ENCODE results near the gene CALN1. TPM values are rescaled to one million over a fixed set of nuclear protein-coding genes. Genes with fewer than 3 reads are reported as not detected.
"Not testable (repeated sequence)": the region's sequence is repeated elsewhere in the genome, so short reads cannot be mapped to it uniquely, and the experiment has no call there.

The CALN1 gene
- not detected for total RNA-seq
- long read RNA-seq, result 0 reads

DNA sequence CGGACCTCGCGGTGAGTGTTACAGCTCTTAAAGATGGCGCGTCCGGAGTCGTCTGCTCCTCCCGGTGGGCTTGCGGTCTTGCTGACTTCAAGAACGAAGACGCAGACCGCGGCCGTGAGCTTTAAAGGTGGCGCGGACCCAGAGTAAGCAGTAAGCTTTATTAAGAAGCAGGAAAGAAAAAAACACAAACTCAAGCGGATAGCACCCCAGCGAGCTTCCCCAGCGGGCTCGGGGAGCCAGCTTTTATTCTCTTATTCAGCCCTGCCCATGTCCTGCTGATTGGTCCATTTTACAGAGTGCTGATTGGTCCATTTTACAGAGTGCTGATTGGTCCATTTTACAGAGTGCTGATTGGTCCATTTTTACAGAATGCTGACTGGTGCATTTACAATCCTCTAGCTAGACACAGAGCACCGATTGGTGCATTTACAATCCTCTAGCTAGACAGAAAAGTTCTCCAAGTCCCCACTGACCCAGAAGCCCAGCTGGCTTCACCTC lies at the start of gene CALN1:
TSS of gene CALN1 (minus strand) at position 218 of the 498 bp plus-strand sequence.
- intact Hi-C loops (cut with DNase I); DNase-seq; ATAC-seq: not testable (repeated sequence)

DNA sequence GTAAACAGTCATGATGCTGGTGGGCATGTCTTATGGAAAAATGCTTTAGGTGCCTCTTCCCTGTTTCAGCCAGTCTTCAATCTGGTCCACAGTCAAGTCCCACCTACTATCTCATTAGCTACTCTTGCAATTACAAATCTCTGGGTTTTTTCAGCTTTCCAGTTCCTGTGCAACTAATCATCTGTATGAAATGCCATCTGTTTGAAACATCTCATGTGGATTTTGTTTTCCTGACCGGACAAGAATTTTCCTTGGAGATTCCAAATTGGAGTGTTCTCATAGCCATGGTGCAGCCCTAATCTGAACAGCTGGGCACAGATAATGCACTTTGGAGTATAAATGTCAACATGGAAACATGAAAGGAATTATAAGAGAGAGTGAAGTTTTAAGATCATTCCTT lies 41.3 kb upstream of the CALN1 start:
- no peak for DNase-seq
- intact Hi-C loops (cut with DNase I), result no loop called here
- ATAC-seq, result no peak

DNA sequence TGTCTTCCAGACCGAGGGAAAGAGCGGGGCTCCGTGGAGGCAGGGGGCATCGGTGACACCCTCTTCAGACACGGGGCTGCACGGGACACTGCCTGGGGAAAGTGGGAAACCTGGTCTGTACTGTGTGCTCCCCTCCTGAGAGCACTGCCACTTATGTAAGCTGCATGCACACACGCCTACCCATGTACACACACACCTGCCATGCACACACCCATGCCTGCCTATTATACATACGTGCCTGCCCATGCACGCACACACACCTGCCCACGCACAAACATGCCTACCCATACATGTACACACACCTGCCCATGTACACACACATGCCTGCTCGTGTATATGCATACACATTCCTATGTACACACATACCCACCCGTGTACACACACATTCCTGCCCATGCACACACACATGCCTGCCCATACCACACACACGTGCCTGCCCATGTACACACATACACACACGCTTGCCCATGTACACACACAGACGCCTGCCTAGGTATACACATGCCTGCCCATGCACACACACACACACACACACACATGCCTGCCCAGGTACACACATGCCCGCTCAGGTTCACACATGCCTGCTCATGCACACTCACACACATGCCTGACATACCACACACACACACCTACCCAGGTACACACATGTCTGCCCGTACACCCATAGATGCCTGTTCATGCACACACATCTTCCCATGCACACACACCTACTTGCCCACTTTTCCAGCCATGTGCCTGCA lies 35.5 kb upstream of the CALN1 start:
- intact Hi-C loops (cut with DNase I), result no loop called here
- DNase-seq (no peak), ATAC-seq (no peak)

DNA sequence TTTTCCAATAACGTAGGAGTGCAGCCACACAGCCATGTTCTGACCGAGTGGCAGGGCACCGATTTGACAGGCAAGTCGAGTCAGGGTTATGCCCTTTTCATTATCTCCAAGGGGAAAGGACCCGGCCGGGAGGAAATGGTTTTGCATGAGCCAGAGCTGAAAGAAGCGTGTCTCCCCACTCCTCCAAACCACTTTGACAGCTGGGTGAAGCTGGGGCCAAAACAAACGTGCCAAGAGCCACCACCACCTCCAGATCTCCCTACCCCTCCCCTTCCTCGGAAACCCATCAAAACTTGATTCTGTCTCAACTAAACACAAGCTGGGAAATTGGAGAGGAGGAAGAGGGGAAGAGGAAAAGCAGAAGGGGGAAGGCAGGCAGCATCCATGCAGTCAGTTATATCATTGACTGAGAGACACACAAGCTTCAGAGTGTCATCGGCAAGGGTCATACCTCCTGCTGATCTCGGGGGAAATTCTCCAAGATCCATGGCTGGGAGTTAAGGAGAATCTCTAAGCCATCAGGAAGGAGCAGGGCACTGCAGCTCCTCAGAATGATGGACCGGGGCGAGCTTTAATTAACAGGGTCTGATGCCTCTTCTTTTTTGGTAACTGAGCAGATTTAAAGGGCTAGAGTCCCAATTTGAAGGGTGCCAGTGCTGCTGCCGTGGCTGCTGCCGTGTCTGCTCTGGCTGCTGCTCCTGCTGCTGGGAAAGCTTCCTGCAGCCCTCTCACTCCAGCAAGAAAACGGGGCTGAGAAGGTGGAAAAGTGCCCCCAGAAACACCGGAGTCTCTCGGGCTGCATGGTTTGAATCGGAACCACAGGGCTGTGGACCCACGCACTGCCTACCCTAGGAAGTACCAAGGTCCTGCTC lies 34.7 kb upstream of the CALN1 start:
- no peak for DNase-seq
- intact Hi-C loops (cut with DNase I), result no loop called here
- ATAC-seq, result no peak

DNA sequence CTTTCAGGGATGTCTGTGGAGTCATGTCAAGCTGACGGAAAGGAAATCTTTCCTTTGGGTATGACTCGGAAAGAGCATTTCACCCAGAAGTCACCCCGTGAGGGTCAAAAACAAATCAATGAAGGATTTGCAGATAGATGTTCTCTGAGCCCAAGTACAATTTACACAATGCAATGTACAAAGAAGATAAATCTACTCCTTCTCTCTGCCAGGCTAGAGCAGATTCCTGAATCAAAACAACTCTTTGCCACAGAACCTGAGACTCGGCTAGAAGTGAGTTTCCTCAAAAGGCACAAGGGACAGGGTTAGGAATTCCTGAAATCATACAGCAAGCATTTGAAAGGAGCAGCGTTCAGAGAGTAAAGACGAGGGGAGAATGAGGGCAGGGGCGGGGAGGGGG lies 34.0 kb upstream of the CALN1 start:
- intact Hi-C loops (cut with DNase I), result no loop called here
- no peak for DNase-seq
- no peak for ATAC-seq

DNA sequence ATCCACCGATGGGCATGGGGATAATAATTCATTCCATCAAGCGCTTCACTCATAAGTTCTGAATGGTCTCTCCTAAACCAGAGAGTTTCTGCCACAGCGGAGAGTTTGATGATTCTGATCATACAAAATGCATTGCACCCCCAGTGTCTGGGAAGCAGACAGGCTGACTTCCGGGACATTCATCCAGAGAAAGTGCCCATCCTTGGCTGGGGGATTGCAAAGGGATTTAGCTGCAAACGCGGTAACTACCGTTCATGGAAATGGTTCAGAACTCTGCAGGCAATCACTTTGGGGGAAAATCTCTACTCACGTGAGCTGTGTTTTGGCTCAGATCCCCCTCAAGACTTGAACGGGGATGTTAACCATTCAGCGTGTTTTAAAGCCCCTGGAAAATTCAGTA lies 33.4 kb upstream of the CALN1 start:
- intact Hi-C loops (cut with DNase I), result no loop called here
- ATAC-seq (no peak), DNase-seq (no peak)

DNA sequence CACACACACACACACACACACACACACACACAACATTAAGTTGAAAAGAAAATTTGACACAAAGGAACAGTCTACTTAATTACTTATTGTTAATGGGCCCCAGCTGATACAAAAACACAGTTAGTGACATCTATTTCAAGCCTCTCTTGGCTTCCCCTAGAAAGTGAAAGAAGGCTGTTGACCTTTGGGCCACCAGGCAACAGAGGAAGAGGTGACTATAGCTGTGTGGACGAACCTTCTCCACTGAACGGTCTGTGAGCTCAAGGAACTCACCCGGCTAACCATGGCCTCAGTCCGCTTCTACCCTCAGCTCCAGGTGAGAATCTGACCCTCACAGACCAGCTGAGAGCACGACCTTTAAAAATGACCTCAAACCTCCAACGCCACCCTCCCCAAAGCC lies 32.9 kb upstream of the CALN1 start:
- ATAC-seq, result no peak
- intact Hi-C loops (cut with DNase I), result no loop called here

DNA sequence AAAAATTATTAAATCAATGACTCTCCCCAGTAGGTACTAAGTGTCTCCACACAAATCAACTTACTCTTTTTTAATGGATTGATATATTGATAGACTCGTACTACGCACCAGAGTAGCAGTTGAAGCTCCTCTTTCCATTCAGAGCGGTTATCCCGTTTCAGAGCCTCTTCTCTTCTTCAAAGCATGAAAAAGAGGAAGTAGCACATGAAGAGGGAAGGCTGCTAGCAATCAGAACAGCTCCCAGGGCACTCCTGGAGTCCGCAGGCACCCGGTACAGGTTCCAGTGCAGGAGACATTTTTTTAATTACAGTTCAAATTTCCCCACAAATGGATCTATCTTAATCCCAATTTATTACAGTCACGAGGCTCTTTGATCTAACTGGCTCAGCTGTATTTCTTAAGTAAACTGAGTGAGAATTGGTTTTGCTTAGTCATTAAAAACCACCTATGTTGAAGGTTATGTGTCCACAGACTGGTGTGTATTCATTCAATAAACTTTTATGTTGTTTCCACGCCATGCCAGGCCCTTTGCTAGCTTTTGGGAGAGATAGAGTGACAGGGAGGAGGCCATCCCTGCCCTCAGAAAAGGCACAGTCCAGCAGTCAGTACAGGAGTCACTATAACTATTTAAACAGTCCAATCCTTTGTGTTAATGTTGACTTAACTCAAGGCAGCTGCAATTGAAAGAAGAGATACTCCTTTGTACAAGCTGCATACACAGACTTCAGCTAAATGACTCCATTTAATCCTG lies 32.1 kb upstream of the CALN1 start:
- DNase-seq (no peak), ATAC-seq (no peak)
- intact Hi-C loops (cut with DNase I), result no loop called here

More for the DNA sequence above, 32.9 kb upstream of the CALN1 start:
- no peak for DNase-seq

DNA sequence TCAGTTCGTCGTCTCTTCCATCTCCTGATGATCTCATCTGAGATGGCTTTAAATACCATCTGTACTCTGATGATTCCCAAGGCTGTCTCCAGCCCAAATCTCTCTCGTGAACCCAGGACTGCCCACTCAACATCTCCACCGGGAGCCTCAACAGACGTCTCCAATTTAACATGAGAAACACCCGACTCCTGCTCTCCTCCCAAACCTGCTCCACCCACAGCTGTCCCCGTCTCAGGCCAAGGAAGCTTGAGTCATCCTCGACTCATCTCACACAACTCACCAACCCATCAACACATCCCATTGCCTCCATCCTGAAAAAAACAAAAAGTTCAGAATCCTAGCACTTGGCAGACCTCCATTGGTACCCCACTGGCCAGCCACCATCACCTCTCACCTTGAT lies 29.7 kb upstream of the CALN1 start:
- intact Hi-C loops (cut with DNase I), result no loop called here
- DNase-seq (no peak), ATAC-seq (peak in 1 of 2 donors; percentile 56)

DNA sequence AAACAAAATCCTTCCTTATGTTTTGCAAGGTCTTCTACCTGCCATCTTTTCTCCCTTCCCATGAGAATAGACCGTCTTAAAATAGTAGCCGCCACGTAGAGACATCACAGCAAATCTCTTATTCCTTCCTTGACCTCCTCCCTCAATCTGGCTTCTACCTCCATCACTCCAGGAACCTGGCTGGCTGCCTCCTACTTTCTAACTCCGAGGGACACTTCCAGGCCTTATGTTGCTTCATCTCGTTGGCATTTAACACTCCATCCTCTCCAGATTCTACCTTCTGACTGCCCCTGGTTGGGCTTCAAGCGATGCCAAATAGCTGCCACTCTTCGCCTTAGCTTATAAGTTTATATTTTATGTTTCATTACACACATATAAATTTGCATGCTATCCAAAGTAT lies 26.4 kb upstream of the CALN1 start:
- intact Hi-C loops (cut with DNase I), result no loop called here
- DNase-seq (no peak), ATAC-seq (no peak)

DNA sequence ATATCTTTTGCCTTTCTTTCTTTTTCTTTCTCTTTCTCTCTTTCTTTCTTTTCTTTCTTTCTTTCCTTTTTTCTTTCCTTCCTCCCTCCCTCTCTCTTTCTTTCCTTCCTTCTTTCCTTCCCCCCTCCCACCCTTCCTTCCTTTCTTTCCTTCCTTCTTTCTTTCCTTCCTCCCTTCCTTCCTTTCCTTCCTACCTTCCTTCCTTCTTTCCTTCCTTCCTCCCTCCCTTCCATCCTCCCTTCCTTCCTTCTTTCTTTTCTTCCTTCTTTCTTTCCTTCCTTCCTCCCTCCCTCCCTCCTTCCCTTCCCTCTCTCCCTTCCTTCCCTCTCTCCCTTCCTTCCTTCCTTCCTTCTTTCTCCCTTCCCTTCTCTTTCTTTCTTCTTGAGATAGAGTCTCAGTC lies 25.5 kb upstream of the CALN1 start:
- DNase-seq (no peak), ATAC-seq (no peak)
- intact Hi-C loops (cut with DNase I), result no loop called here

DNA sequence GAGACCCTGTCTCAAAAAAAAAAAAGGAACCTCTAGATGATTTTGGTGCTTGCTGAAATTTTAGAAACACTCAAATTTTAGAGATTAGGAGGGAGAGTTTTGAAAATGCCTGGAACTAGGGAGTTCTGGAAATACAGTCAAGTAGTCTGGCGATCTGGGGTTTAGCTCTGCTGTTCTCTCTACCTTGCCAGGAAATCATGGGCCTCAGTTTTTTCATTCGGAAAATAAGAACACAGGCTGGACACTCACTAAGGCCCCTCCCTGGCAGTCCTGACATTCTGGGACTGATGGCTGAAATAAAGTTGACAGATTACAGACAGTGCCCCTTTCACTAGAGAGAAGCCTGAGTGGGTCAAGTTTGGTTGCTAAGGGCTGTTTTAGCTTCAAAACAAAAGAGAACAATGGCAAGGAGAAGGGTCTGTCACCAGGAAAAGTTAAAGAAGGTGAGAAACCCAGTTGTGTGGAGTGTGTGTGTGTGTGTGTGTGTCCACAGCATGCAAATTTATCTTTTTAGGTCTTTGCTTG lies 25.0 kb upstream of the CALN1 start:
- ATAC-seq (no peak), DNase-seq (no peak)
- intact Hi-C loops (cut with DNase I), result no loop called here

DNA sequence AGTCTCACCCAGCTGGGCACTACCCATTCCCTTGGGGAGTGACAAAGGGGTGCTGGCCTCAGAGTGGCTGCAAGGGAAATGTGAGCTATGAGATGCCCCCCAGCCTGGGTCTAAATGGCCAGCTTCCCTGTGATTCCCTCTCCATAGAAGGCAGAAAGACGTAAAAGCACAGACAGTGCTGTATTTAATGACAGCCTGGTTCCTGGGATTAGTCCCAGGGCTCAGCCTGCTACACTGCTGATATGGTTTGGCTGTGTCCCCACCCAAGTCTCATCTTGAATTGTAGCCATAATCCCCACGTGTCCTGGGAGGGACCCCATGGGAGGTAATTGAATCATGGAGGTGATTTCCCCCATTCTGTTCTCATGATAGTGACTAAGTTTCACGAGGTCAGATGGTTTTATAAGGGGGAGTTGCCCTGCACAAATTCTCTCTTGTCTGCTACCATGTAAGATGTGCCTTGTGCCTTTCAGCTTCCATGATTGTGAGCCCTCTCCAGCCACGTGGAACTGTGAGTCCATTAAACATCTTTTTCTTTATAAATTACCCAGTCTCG lies 23.9 kb upstream of the CALN1 start:
- no peak for ATAC-seq
- DNase-seq, result no peak
- intact Hi-C loops (cut with DNase I), result no loop called here

DNA sequence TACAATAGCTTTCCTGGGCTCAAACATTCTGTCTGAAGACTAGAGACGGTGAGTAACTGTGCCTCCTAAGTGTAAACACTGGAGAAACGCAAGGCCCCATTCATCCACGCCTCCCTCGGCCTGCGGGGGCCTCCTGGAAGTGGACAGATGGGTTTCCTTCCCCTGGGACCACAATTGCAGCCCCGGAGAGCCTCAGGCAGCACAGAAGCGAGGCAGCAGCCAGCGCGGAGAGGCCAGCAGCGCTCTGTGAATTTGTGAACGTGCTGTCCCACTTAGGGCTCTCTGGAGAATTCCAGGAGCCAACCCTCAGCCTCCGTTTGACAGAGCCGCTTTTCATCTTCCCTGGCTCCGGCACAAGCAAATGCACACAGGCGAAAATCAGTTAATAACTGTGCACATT lies 23.2 kb upstream of the CALN1 start:
- intact Hi-C loops (cut with DNase I), result no loop called here
- ATAC-seq, result peak in 1 of 2 donors; percentile 44
- DNase-seq, result no peak

DNA sequence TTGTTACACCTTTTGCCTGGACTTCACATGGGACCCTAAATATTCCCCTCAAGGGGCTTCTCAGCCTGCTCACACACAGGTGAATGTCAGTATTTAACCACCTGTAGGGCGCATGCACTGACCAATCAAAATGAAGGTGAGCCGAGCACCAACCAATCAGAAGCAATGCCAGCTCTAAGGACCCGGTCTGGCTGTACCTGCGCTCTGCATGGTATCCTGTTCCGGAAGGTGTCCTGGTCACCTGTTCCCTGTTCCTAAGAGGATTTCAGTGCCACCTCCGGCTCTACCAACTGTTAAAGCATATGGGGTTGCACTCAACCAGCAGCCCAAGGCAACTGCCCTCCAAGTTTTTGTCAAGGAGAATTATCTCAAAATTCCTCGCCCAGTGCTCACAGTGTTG lies 18.4 kb upstream of the CALN1 start:
- DNase-seq (no peak), ATAC-seq (no peak)
- intact Hi-C loops (cut with DNase I), result no loop called here

DNA sequence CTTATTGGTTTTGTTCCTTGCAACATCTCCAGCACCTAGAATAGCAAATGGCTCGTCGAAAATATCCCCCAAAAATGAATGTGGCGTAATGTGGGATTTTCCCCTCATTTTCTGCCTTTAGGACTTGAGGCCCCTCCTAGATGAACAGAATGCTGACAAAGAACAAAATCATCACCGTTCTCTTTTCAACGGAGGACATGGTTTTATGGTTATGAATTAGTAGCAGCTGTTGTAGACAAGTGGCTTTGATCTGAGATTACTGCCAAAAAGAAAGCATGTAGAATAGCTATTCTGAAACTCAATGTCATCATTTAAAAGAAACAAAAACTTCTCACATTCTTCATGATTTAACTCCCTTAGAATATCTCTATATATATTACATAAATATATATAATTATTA lies 17.2 kb upstream of the CALN1 start:
- DNase-seq (no peak), ATAC-seq (no peak)
- intact Hi-C loops (cut with DNase I), result no loop called here

DNA sequence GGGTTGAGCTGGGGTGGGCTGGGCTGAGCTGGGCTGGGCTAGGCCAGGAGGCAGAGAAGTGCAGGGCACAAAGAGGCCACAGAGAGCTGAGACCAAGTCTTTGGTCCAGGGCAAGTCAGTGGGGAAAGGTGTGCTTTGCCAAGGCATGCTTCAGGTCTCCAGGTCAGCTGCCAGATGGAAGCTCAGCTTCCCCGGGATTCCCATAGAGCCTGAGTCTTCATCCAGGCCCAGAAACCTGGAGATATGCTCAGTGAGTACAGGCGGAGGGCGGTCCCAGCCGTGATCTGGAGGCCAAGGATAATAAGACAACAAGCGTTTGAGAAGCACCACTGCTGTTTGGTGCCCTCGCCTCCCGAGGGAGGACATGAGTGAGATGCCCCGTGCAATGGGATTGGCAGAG lies 4.7 kb upstream of the CALN1 start:
- intact Hi-C loops (cut with DNase I), result no loop called here
- no peak for DNase-seq
- ATAC-seq, result no peak

DNA sequence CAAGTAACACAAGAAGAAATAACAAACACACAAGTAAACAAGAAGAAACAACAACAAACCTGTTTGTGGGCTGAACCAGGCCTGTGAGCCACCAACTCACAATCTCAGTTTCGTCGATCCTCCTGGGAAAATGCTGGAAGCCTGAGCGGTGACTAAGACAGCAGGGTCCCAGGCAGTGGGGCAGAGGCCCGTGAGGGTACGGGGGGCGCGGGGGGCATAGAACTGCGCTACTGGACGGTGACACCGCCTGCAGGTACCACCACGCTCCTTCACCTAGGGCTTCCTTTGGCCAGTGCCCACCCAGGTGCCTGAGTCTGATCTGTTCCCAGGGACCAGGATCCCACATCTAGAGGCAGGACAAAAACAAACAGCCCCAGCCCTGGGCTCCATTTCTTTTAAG lies 3.4 kb upstream of the CALN1 start:
- intact Hi-C loops (cut with DNase I), result no loop called here
- ATAC-seq, result no peak
- no peak for DNase-seq

DNA sequence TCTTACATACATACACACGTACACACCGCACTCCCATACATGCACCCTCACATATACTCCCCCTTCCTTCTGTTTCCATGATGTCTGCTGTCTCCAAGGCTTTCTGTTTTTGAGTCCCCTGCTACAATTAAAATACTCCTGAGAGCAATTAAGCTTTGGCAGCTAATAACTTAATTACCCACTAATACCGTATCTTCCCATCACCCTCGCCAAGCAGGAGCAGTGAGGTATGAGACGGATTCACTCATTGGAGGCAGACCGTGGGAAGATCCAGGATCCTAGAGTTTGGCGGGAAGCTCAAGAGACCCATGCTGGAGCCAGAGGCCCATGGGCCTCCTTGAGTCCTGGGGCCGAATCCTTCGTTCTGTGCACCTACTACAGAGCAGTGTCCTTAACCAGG lies 1.7 kb upstream of the CALN1 start:
- intact Hi-C loops (cut with DNase I), result no loop called here
- no peak for ATAC-seq
- DNase-seq, result no peak
